MM.1S (cell line): ENCODE results near the gene VPREB1.

ENCODE experiments used
- EZH2 ChIP-seq: fragments of 300-600 bp; sonication (generic); optimal IDR thresholded peaks from 2 replicates; pipeline ENCODE3; 2017; ENCODE audit warnings: low read depth, mild to moderate bottlenecking, antibody characterized with exemption, low read length, mixed read lengths
- TF ChIP-seq, protein P1 (sequence below): fragments of 300-600 bp; sonication (generic); IDR thresholded peaks from 2 replicates; pipeline ENCODE4 v1.5.1; 2016; ENCODE audit warnings: antibody characterized with exemption, low read length, mixed read lengths

DNA sequence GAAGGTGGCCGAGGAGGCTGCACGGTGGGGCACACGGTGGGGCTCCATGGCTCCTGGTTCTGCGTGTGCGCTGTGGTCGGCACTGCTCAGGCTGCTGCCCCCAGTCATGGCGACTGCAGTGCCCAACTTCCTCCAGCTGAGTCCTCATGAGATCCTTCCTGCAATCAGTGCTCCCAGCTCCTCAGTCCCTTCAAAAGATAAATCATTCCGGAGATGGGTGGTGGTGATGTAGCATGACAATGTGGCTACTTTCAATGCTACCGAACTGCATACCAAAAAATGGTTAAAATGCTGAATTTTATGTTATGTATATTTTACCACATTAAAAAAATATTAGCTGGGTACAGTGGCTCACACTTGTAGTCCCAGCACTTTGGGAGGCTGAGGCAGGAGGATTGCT is 14.1 kb upstream of the VPREB1 start:
- TF ChIP-seq EZH2: no peak
- TF ChIP-seq, protein P1, sequence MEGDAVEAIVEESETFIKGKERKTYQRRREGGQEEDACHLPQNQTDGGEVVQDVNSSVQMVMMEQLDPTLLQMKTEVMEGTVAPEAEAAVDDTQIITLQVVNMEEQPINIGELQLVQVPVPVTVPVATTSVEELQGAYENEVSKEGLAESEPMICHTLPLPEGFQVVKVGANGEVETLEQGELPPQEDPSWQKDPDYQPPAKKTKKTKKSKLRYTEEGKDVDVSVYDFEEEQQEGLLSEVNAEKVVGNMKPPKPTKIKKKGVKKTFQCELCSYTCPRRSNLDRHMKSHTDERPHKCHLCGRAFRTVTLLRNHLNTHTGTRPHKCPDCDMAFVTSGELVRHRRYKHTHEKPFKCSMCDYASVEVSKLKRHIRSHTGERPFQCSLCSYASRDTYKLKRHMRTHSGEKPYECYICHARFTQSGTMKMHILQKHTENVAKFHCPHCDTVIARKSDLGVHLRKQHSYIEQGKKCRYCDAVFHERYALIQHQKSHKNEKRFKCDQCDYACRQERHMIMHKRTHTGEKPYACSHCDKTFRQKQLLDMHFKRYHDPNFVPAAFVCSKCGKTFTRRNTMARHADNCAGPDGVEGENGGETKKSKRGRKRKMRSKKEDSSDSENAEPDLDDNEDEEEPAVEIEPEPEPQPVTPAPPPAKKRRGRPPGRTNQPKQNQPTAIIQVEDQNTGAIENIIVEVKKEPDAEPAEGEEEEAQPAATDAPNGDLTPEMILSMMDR: no peak
